HEK293 (cell line): ENCODE results near the gene ZNF710.
A peak's percentile ranks its signal among the peaks of the same experiment; 100 is the strongest.

Source experiments
- CTCF ChIA-PET: fragments of 350-600 bp; formaldehyde crosslinking; extraction: SDS; loops from one replicate; lab custom pipeline; 2021; ENCODE audit warnings: antibody characterized with exemption; lab: Yijun Ruan, JAX
- POLR2A ChIA-PET: fragments of 300-600 bp; formaldehyde crosslinking; extraction: SDS; loops from one replicate; lab custom pipeline; 2020; ENCODE audit warnings: antibody characterized with exemption, inconsistent platforms; lab: Yijun Ruan, JAX
- H3K27ac ChIP-seq: fragments of 200-500 bp; sonication (Bioruptor generic); 2 replicates; pipeline ENCODE4 v1.5.1; 2014; ENCODE audit warnings: low read depth, low read length, control low read depth, inconsistent platforms; ENCODE audit errors: extremely low read depth
- H3K36me3 ChIP-seq, 2 experiments: fragments of 200-500 bp in 1 of 2; sonication (Bioruptor generic) in 1 of 2; 1 replicate in 1 of 2; 2 replicates in 1 of 2; pipeline ENCODE4 v1.5.1; 2014 to 2017; ENCODE audit warnings: inconsistent platforms in 2 of 2, low read length in 2 of 2; ENCODE audit not compliant: control insufficient read depth in 2 of 2, insufficient read depth in 1 of 2
- H3K4me1 ChIP-seq: fragments of 200-500 bp; sonication (Bioruptor generic); 2 replicates; pipeline ENCODE4 v1.5.1; 2014; ENCODE audit warnings: mild to moderate bottlenecking, low read length, inconsistent platforms; ENCODE audit not compliant: control insufficient read depth, insufficient read depth
- H3K4me3 ChIP-seq: 2 replicates; pipeline ENCODE4 v1.5.1; 2011; ENCODE audit warnings: low read depth, mild to moderate bottlenecking, control low read depth, low read length, moderate library complexity
- H3K9me3 ChIP-seq: fragments of 200-500 bp; sonication (Bioruptor generic); 2 replicates; pipeline ENCODE4 v1.5.1; 2014; ENCODE audit warnings: low read depth, low read length, inconsistent platforms; ENCODE audit not compliant: control insufficient read depth, insufficient read depth
- BCL6B ChIP-seq: fragments of 450-650 bp; formaldehyde crosslinking; IDR thresholded peaks from 2 replicates; pipeline ENCODE4 v1.5.1; 2017; ENCODE audit warnings: missing biosample characterization, missing genetic modification characterization
- KLF16 ChIP-seq: fragments of 450-650 bp; formaldehyde crosslinking; IDR thresholded peaks from 2 replicates; pipeline ENCODE4 v1.5.1; 2017; ENCODE audit warnings: missing biosample characterization, missing genetic modification characterization
- KLF7 ChIP-seq: fragments of 450-650 bp; formaldehyde crosslinking; IDR thresholded peaks from 2 replicates; pipeline ENCODE4 v1.5.1; 2016; ENCODE audit warnings: missing biosample characterization, missing genetic modification characterization, borderline replicate concordance
- SP2 ChIP-seq: fragments of 450-650 bp; formaldehyde crosslinking; IDR thresholded peaks from 2 replicates; pipeline ENCODE4 v1.5.1; 2016; ENCODE audit warnings: missing biosample characterization, missing genetic modification characterization
- ZBTB48 ChIP-seq: fragments of 450-650 bp; formaldehyde crosslinking; IDR thresholded peaks from 2 replicates; pipeline ENCODE4 v1.5.1; 2016; ENCODE audit warnings: missing biosample characterization, missing genetic modification characterization
- ZFHX2 ChIP-seq: fragments of 450-650 bp; formaldehyde crosslinking; conservative IDR thresholded peaks from 2 replicates; pipeline ENCODE4 v1.5.1; 2016; ENCODE audit warnings: missing biosample characterization, missing genetic modification characterization
- ZFP3 ChIP-seq: fragments of 450-650 bp; formaldehyde crosslinking; IDR thresholded peaks from 2 replicates; pipeline ENCODE4 v1.5.1; 2016; ENCODE audit warnings: low read depth, missing biosample characterization, missing genetic modification characterization
- ZNF132 ChIP-seq: fragments of 450-650 bp; formaldehyde crosslinking; IDR thresholded peaks from 2 replicates; pipeline ENCODE4 v1.5.1; 2017; ENCODE audit warnings: missing biosample characterization, missing genetic modification characterization, borderline replicate concordance
- ZNF169 ChIP-seq: fragments of 450-650 bp; formaldehyde crosslinking; IDR thresholded peaks from 2 replicates; pipeline ENCODE4 v1.5.1; 2016; ENCODE audit warnings: missing biosample characterization, missing genetic modification characterization
- ZNF223 ChIP-seq: fragments of 450-650 bp; formaldehyde crosslinking; IDR thresholded peaks from 2 replicates; pipeline ENCODE4 v1.5.1; 2016; ENCODE audit warnings: missing biosample characterization, missing genetic modification characterization
- ZNF24 ChIP-seq: fragments of 450-650 bp; formaldehyde crosslinking; IDR thresholded peaks from 2 replicates; pipeline ENCODE4 v1.5.1; 2016; ENCODE audit warnings: missing biosample characterization, missing genetic modification characterization
- ZNF302 ChIP-seq: fragments of 450-650 bp; formaldehyde crosslinking; IDR thresholded peaks from 2 replicates; pipeline ENCODE4 v1.5.1; 2016; ENCODE audit warnings: missing biosample characterization, missing genetic modification characterization, low read depth
- ZNF488 ChIP-seq: fragments of 450-650 bp; formaldehyde crosslinking; IDR thresholded peaks from 2 replicates; pipeline ENCODE4 v1.5.1; 2016; ENCODE audit warnings: missing biosample characterization, missing genetic modification characterization
- ZNF571 ChIP-seq: fragments of 450-650 bp; formaldehyde crosslinking; IDR thresholded peaks from 2 replicates; pipeline ENCODE4 v1.5.0; 2017; ENCODE audit warnings: missing biosample characterization, missing genetic modification characterization
- ZNF621 ChIP-seq: fragments of 450-650 bp; formaldehyde crosslinking; IDR thresholded peaks from 2 replicates; pipeline ENCODE4 v1.5.1; 2017; ENCODE audit warnings: missing biosample characterization, missing genetic modification characterization
- ZNF670 ChIP-seq: fragments of 450-650 bp; formaldehyde crosslinking; IDR thresholded peaks from 2 replicates; pipeline ENCODE4 v1.5.1; 2016; ENCODE audit warnings: missing biosample characterization, missing genetic modification characterization, low read depth
- ZNF701 ChIP-seq: fragments of 450-650 bp; formaldehyde crosslinking; IDR thresholded peaks from 2 replicates; pipeline ENCODE4 v1.5.1; 2016; ENCODE audit warnings: missing biosample characterization, missing genetic modification characterization
- ZNF76 ChIP-seq: fragments of 450-650 bp; formaldehyde crosslinking; IDR thresholded peaks from 2 replicates; pipeline ENCODE4; 2016; ENCODE audit warnings: low read depth, missing biosample characterization, missing genetic modification characterization, borderline replicate concordance
- ZSCAN4 ChIP-seq: fragments of 450-650 bp; formaldehyde crosslinking; IDR thresholded peaks from 2 replicates; pipeline ENCODE4 v1.5.1; 2017; ENCODE audit warnings: missing biosample characterization, missing genetic modification characterization
- TF ChIP-seq, protein P1 (sequence below): fragments of 450-650 bp; formaldehyde crosslinking; IDR thresholded peaks from 2 replicates; pipeline ENCODE4 v1.5.1; 2017; ENCODE audit warnings: missing biosample characterization, missing genetic modification characterization
- TF ChIP-seq, protein P2 (sequence below): fragments of 450-650 bp; formaldehyde crosslinking; optimal IDR thresholded peaks from 2 replicates; pipeline ENCODE3; 2016; ENCODE audit warnings: missing biosample characterization, mild to moderate bottlenecking, missing genetic modification characterization
- TF ChIP-seq, protein P3 (sequence below): fragments of 450-650 bp; formaldehyde crosslinking; IDR thresholded peaks from 2 replicates; pipeline ENCODE4 v1.5.1; 2016; ENCODE audit warnings: missing biosample characterization, missing genetic modification characterization
- TF ChIP-seq, protein P4 (sequence below): fragments of 450-650 bp; formaldehyde crosslinking; IDR thresholded peaks from 2 replicates; pipeline ENCODE4 v1.5.1; 2016; ENCODE audit warnings: missing biosample characterization, missing genetic modification characterization
- TF ChIP-seq, protein P5 (sequence below): IDR thresholded peaks from 2 replicates; pipeline ENCODE4 v1.6.1; 2011; ENCODE audit warnings: mild to moderate bottlenecking, low read depth, low read length, borderline replicate concordance

ZNF710 gene

GRCh38 chr15:90086868-90087268, 85.7 kb downstream of the ZNF710 start (continued):
- TF ChIP-seq, protein P1, sequence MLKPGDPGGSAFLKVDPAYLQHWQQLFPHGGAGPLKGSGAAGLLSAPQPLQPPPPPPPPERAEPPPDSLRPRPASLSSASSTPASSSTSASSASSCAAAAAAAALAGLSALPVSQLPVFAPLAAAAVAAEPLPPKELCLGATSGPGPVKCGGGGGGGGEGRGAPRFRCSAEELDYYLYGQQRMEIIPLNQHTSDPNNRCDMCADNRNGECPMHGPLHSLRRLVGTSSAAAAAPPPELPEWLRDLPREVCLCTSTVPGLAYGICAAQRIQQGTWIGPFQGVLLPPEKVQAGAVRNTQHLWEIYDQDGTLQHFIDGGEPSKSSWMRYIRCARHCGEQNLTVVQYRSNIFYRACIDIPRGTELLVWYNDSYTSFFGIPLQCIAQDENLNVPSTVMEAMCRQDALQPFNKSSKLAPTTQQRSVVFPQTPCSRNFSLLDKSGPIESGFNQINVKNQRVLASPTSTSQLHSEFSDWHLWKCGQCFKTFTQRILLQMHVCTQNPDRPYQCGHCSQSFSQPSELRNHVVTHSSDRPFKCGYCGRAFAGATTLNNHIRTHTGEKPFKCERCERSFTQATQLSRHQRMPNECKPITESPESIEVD (tag by site-specific recombination): no peak
- TF ChIP-seq ZNF169 (tag by site-specific recombination) (no peak), ZNF701 (tag by site-specific recombination) (no peak), ZNF24 (no peak)
- TF ChIP-seq, all 188 proteins: peak for 3

GRCh38 chr15:90087454-90088154, 86.5 kb downstream of the ZNF710 start:
- ChIA-PET POLR2A (interaction anchor here (0.6 to 2.0 kb wide), 5 partner anchors 14 to 194 kb away, joined by 3 to 8 read pairs (median 6); partner anchors contain the start of genes AP3S2, ARPIN and IDH2), CTCF (interaction anchor here (0.6 to 5.2 kb wide), 30 partner anchors 12 to 931 kb away, joined by 3 to 41 read pairs (median 4); partner anchors contain the start of gene CIB1)
- Histone ChIP-seq H3K9me3 (no peaks in the 10 kb centered on the region), H3K27ac (no peak overlapping the region), H3K36me3 (peaks cover 8 to 40% of the 10 kb centered on the region in 2 experiments; a peak in 2 of 3 replicates), H3K4me3 (no peak overlapping the region), H3K4me1 (no peaks in the 10 kb centered on the region)
- TF ChIP-seq ZNF76 (tag by site-specific recombination) (no peak), ZNF571 (tag by site-specific recombination) (no peak), ZFP3 (tag by site-specific recombination) (no peak), KLF7 (tag by site-specific recombination) (no peak), ZNF621 (tag by site-specific recombination) (no peak), ZNF302 (no peak), ZFHX2 (tag by site-specific recombination) (peak; percentile 90), BCL6B (tag by site-specific recombination) (0 out of 2 replicates have a peak, but pooled peaks have one; percentile 69), ZBTB48 (tag by site-specific recombination) (peak; percentile 15; the same call in 1 of the 2 replicates), KLF16 (no peak), ZNF223 (no peak), ZNF132 (tag by site-specific recombination) (no peak), ZNF670 (tag by site-specific recombination) (no peak), ZNF488 (tag by site-specific recombination) (no peak), SP2 (tag by site-specific recombination) (peak; percentile 16; the same call in 1 of the 2 replicates), ZSCAN4 (no peak)
- TF ChIP-seq, protein P2, sequence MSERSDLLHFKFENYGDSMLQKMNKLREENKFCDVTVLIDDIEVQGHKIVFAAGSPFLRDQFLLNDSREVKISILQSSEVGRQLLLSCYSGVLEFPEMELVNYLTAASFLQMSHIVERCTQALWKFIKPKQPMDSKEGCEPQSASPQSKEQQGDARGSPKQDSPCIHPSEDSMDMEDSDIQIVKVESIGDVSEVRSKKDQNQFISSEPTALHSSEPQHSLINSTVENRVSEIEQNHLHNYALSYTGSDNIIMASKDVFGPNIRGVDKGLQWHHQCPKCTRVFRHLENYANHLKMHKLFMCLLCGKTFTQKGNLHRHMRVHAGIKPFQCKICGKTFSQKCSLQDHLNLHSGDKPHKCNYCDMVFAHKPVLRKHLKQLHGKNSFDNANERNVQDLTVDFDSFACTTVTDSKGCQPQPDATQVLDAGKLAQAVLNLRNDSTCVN (tag by site-specific recombination): no peak
- TF ChIP-seq, protein P3, sequence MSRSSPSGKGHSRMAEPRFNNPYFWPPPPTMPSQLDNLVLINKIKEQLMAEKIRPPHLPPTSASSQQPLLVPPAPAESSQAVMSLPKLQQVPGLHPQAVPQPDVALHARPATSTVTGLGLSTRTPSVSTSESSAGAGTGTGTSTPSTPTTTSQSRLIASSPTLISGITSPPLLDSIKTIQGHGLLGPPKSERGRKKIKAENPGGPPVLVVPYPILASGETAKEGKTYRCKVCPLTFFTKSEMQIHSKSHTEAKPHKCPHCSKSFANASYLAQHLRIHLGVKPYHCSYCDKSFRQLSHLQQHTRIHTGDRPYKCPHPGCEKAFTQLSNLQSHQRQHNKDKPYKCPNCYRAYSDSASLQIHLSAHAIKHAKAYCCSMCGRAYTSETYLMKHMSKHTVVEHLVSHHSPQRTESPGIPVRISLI (tag by site-specific recombination): peak; percentile 91
- TF ChIP-seq, protein P4, sequence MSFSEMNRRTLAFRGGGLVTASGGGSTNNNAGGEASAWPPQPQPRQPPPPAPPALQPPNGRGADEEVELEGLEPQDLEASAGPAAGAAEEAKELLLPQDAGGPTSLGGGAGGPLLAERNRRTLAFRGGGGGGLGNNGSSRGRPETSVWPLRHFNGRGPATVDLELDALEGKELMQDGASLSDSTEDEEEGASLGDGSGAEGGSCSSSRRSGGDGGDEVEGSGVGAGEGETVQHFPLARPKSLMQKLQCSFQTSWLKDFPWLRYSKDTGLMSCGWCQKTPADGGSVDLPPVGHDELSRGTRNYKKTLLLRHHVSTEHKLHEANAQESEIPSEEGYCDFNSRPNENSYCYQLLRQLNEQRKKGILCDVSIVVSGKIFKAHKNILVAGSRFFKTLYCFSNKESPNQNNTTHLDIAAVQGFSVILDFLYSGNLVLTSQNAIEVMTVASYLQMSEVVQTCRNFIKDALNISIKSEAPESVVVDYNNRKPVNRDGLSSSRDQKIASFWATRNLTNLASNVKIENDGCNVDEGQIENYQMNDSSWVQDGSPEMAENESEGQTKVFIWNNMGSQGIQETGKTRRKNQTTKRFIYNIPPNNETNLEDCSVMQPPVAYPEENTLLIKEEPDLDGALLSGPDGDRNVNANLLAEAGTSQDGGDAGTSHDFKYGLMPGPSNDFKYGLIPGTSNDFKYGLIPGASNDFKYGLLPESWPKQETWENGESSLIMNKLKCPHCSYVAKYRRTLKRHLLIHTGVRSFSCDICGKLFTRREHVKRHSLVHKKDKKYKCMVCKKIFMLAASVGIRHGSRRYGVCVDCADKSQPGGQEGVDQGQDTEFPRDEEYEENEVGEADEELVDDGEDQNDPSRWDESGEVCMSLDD: no peak
- TF ChIP-seq, protein P5, sequence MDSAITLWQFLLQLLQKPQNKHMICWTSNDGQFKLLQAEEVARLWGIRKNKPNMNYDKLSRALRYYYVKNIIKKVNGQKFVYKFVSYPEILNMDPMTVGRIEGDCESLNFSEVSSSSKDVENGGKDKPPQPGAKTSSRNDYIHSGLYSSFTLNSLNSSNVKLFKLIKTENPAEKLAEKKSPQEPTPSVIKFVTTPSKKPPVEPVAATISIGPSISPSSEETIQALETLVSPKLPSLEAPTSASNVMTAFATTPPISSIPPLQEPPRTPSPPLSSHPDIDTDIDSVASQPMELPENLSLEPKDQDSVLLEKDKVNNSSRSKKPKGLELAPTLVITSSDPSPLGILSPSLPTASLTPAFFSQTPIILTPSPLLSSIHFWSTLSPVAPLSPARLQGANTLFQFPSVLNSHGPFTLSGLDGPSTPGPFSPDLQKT: no peak
